ENCODE results near the gene BLM. TPM values are rescaled to one million over a fixed set of nuclear protein-coding genes. Genes with fewer than 3 reads are reported as not detected.

The BLM gene
- total RNA-seq, 1 donor from 2014 or later = 21.5 TPM

DNA sequence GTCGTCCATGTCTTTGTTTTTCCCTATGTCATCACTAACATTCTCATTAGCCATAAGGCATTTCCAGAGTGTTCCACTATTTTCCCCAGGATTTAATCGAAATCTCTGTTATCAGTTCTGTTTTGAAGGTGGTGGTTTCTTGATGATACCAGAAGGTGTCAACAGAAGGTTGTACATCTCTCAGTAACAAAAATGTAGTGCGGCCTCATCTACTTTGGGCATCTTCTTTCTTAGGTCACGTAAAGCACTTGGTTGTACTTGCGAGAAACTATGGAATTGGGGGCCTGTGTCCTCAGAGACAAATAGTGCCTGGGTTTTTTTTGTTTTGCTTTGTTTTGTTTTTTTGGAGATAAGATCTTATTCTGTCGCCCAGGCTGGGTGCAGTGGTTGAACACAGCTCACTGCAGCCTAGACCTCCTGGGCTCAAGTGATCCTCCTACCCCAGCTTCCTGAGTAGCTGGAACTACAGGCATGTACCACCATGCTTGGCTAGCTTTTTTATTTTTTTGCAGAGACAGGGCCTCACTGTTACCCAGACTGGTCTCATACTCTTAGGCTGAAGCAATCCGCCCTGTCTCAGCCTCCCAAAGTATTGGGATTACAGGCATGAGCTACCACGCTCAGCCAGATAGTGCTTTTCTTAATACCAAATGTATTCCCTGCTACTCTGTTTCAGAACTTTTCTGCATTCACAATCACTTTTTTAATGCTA, 90.1 kb downstream of the BLM start:
- Mint-ChIP-seq H3K4me3 (no peak overlapping the region), H3K4me1 (ENCODE audit: unreplicated experiment) (no peaks in the 10 kb centered on the region), H3K9me3 (no peaks in the 10 kb centered on the region), H3K36me3 (peaks cover 12% of the 10 kb centered on the region), H3K27me3 (no peaks in the 10 kb centered on the region), H3K27ac (no peak overlapping the region)
- TF ChIP-seq, protein P1, sequence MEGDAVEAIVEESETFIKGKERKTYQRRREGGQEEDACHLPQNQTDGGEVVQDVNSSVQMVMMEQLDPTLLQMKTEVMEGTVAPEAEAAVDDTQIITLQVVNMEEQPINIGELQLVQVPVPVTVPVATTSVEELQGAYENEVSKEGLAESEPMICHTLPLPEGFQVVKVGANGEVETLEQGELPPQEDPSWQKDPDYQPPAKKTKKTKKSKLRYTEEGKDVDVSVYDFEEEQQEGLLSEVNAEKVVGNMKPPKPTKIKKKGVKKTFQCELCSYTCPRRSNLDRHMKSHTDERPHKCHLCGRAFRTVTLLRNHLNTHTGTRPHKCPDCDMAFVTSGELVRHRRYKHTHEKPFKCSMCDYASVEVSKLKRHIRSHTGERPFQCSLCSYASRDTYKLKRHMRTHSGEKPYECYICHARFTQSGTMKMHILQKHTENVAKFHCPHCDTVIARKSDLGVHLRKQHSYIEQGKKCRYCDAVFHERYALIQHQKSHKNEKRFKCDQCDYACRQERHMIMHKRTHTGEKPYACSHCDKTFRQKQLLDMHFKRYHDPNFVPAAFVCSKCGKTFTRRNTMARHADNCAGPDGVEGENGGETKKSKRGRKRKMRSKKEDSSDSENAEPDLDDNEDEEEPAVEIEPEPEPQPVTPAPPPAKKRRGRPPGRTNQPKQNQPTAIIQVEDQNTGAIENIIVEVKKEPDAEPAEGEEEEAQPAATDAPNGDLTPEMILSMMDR (conservative IDR thresholded peaks at IDR 0.05) = no peak
- DNase-seq (ENCODE audit: extremely low spot score, unreplicated experiment) = no peak

DNA sequence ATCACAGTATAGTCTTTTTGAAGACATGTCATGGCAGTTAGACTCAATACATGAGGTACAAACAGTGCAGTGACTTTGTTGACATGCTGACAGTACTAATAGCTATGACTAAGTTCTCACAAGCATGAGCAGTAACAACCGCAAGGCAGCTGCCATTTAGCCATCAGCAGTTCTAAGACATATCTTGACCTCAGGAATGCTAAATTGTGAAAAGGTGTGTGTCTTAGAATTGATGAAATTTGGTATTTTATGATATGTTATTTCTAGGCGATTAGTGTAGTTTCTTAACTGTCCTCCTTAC, 90.6 kb downstream of the BLM start:
- Mint-ChIP-seq H3K36me3 (peaks cover 12% of the 10 kb centered on the region), H3K4me3 (no peak overlapping the region), H3K4me1 (ENCODE audit: unreplicated experiment) (no peaks in the 10 kb centered on the region), H3K27ac (no peak overlapping the region), H3K9me3 (no peaks in the 10 kb centered on the region), H3K27me3 (no peaks in the 10 kb centered on the region)
- DNase-seq (ENCODE audit: extremely low spot score, unreplicated experiment) = no peak
- TF ChIP-seq, protein P1 (conservative IDR thresholded peaks at IDR 0.05) = no peak

DNA sequence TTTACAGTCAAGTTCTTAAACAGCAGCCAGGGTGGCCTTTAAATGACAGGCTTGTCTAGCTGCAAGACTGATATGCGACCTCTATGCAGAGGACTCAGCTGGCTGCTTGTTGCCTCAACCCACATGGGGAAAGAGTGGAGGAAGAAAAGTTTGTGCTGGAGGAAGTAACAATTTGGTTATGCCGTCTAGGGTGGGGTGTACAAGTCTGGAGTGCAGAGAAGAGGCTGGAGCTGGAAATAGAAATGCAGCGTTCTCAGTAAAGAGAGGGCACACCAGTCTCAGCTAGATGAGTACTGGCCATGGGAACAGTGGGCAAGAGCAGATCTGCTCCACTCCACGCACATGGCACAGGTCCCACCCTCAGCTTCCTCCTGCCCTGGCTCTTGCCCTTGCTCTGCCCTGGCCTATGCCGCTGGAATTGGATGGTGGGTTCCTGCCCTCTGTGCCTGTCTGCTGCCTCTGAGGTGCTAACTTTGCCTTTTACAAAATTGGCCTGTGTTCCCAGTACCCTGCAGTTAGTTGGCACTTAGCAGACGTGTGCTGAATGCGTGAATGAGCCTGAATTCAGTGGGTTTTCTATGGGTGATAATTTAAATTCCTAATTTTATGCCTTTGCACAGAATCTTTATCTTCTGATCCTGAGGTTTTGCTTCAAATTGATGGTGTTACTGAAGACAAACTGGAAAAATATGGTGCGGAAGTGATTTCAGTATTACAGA, 91.5 kb downstream of the BLM start:
- Mint-ChIP-seq H3K4me1 (ENCODE audit: unreplicated experiment) (peaks cover 1% of the 10 kb centered on the region), H3K9me3 (no peaks in the 10 kb centered on the region), H3K27me3 (no peaks in the 10 kb centered on the region), H3K27ac (no peak overlapping the region), H3K36me3 (peaks cover 12% of the 10 kb centered on the region), H3K4me3 (no peak overlapping the region)
- TF ChIP-seq, protein P1 (conservative IDR thresholded peaks at IDR 0.05) = no peak
- no peak for DNase-seq (ENCODE audit: extremely low spot score, unreplicated experiment)

DNA sequence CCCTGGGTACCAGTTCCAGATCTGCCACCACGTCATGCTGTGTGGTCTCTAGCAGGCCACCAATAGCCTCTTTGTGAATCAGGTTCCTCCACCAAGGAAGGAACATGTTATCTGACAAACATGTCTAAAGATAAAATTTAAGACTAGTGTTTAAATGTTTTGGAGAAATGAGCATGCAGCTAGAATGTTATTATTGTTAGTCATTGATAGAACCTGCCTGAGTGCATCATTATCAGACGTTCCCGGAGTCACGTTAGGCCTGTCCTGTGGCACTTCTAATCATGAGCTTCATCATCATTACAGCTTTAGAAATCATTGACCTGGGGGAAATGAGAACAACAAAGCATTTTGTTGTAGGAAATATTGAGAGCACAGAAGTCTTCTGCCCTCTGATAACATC, 92.4 kb downstream of the BLM start:
- TF ChIP-seq, protein P1 (conservative IDR thresholded peaks at IDR 0.05) = no peak
- Mint-ChIP-seq H3K27me3 (no peaks in the 10 kb centered on the region), H3K27ac (no peak overlapping the region), H3K4me3 (no peak overlapping the region), H3K4me1 (ENCODE audit: unreplicated experiment) (peaks cover 8% of the 10 kb centered on the region), H3K36me3 (peaks cover 8% of the 10 kb centered on the region), H3K9me3 (no peaks in the 10 kb centered on the region)
- DNase-seq (ENCODE audit: extremely low spot score, unreplicated experiment) = no peak

DNA sequence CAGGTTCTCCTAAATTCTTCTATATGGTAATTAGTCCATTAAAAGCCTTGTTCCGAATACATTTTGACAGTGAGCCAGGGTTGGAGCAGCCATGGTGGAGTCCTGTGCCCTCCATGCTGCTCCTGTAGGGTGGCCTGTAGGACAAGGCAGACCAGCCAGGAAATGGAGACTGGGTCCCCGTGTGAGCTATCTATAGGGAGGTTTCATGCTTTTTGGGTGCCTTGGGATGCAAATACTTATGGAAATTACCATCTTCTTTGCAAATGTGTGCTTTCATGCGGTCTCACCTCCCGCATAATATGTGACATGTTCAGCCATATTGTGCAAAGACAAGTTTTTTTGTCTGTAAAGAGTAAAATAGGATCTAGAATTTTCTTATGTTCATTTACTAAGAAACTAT, 93.2 kb downstream of the BLM start:
- no peaks in the 10 kb centered on the region for H3K9me3 Mint-ChIP-seq
- H3K4me3 Mint-ChIP-seq = no peak overlapping the region
- DNase-seq (ENCODE audit: extremely low spot score, unreplicated experiment) = no peak

More for the DNA sequence above, 93.2 kb downstream of the BLM start:
- H3K27me3 Mint-ChIP-seq = no peaks in the 10 kb centered on the region
- TF ChIP-seq, protein P1 (conservative IDR thresholded peaks at IDR 0.05) = no peak
- no peak overlapping the region for H3K27ac Mint-ChIP-seq
- H3K4me1 Mint-ChIP-seq (ENCODE audit: unreplicated experiment) = peaks cover 13% of the 10 kb centered on the region
- peaks cover 8% of the 10 kb centered on the region for H3K36me3 Mint-ChIP-seq
